ENCODE data around the gene UBE2U. TPM values are rescaled to one million over a fixed set of nuclear protein-coding genes. Genes with fewer than 3 reads are reported as not detected.

The UBE2U gene
- polyA plus RNA-seq, 1 experiment: not detected

DNA sequence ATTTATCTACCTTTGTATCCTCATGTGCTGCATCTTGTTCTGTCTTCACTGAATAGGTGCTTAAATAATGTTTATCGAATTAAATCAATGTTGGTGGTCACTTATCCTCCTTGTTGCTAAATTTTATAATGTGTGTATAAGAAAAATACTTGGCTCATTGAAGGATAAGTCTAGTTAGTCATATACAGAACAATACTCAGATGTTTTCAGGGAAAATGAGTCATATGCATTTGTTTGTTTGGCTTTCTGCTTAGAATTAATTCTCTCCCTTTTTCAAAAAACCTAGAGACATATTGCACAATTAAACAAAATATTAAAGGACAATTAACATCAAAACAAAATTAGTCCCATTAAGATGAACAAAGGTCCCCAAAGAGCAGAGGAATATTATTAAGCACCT is 89.0 kb downstream of the UBE2U start:
- ChIA-PET CTCF (no interaction called here), POLR2A (no interaction called here)
- Histone ChIP-seq H3K27ac (ENCODE audit: low read depth, low read length) (no peak overlapping the region), H3K9me3 (ENCODE audit: control insufficient read depth, insufficient read depth, low read length) (no peaks in the 10 kb centered on the region), H3K27me3 (ENCODE audit: control insufficient read depth, insufficient read depth, low read length) (no peaks in the 10 kb centered on the region), H3K4me3 (ENCODE audit: low read depth, low read length) (no peak overlapping the region)
- TF ChIP-seq, protein P1, sequence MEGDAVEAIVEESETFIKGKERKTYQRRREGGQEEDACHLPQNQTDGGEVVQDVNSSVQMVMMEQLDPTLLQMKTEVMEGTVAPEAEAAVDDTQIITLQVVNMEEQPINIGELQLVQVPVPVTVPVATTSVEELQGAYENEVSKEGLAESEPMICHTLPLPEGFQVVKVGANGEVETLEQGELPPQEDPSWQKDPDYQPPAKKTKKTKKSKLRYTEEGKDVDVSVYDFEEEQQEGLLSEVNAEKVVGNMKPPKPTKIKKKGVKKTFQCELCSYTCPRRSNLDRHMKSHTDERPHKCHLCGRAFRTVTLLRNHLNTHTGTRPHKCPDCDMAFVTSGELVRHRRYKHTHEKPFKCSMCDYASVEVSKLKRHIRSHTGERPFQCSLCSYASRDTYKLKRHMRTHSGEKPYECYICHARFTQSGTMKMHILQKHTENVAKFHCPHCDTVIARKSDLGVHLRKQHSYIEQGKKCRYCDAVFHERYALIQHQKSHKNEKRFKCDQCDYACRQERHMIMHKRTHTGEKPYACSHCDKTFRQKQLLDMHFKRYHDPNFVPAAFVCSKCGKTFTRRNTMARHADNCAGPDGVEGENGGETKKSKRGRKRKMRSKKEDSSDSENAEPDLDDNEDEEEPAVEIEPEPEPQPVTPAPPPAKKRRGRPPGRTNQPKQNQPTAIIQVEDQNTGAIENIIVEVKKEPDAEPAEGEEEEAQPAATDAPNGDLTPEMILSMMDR (IDR thresholded peaks at IDR 0.05; ENCODE audit: low read depth, low read length): no peak
- no peak for DNase-seq (ENCODE audit: low read depth, low spot score)

DNA sequence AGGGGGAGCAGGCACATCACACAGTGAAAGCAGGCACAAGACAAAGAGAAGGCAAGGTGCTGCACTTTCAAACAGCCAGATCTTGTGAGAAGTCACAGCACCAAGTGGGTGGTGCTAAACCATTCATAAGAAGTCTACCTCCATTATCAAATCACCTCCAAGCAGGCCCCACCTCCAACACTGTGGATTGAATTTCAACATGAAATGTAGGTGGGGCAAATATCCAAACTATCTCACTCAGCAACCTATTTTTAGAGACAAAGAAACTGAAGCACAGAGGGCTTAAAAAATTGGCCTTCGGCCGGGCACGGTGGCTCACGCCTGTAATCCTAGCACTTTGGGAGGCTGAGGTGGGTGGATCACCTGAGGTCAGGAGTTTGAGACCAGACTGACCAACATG is 90.4 kb downstream of the UBE2U start:
- no peak for DNase-seq (ENCODE audit: low read depth, low spot score)
- POLR2A ChIA-PET: no interaction called here
- Histone ChIP-seq H3K9me3 (ENCODE audit: control insufficient read depth, insufficient read depth, low read length) (no peaks in the 10 kb centered on the region), H3K27ac (ENCODE audit: low read depth, low read length) (no peak overlapping the region), H3K4me3 (ENCODE audit: low read depth, low read length) (no peak overlapping the region), H3K27me3 (ENCODE audit: control insufficient read depth, insufficient read depth, low read length) (no peaks in the 10 kb centered on the region)
- CTCF ChIA-PET: no interaction called here
- TF ChIP-seq, protein P1 (IDR thresholded peaks at IDR 0.05; ENCODE audit: low read depth, low read length): no peak

DNA sequence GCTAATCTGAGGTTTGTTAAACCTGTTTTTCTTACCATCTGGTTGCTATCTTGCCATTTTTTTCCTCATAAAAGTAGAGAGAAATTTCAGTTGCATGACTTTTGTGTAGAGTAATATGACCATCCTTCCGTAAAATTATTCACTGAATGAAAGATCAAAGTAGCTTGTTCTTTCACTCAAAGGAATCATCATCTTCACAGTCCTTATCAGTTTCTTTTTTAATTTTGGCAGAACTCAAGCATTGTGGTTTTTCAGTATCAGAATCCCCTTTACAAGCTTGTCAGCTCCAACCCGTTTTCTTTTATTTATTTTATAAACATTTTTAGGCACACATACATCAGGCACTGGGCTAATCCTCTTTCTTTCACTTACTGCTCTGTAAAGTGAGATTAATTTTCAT is 91.7 kb downstream of the UBE2U start:
- TF ChIP-seq, protein P1 (IDR thresholded peaks at IDR 0.05; ENCODE audit: low read depth, low read length): no peak
- POLR2A ChIA-PET: no interaction called here
- H3K4me3 ChIP-seq (ENCODE audit: low read depth, low read length): no peak overlapping the region
- no peak overlapping the region for H3K27ac ChIP-seq (ENCODE audit: low read depth, low read length)
- no peaks in the 10 kb centered on the region for H3K9me3 ChIP-seq (ENCODE audit: control insufficient read depth, insufficient read depth, low read length)
- CTCF ChIA-PET: no interaction called here
- no peak for DNase-seq (ENCODE audit: low read depth, low spot score)
- no peaks in the 10 kb centered on the region for H3K27me3 ChIP-seq (ENCODE audit: control insufficient read depth, insufficient read depth, low read length)

DNA sequence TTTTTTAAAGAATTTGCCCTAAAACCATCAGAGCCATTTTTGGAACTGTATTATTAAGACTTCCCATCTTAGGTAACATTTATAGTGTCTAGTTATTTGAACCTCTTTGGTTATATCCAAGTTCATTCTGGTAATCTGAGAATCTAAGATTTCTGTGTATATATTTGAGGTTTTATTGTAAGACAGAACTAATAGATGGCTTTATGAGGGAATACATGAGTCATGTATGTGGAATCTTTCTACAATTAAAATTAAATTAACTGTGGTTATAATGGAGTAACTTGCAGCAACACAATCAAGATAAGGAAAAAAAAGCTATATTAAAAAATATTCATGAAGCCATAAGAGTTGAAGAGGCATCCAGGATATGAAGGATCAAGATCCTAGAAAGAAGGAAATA is 92.1 kb downstream of the UBE2U start:
- Histone ChIP-seq H3K9me3 (ENCODE audit: control insufficient read depth, insufficient read depth, low read length) (no peaks in the 10 kb centered on the region), H3K27me3 (ENCODE audit: control insufficient read depth, insufficient read depth, low read length) (no peaks in the 10 kb centered on the region), H3K27ac (ENCODE audit: low read depth, low read length) (no peak overlapping the region), H3K4me3 (ENCODE audit: low read depth, low read length) (no peak overlapping the region)
- TF ChIP-seq, protein P1 (IDR thresholded peaks at IDR 0.05; ENCODE audit: low read depth, low read length): no peak
- ChIA-PET POLR2A (no interaction called here), CTCF (no interaction called here)
- no peak for DNase-seq (ENCODE audit: low read depth, low spot score)

DNA sequence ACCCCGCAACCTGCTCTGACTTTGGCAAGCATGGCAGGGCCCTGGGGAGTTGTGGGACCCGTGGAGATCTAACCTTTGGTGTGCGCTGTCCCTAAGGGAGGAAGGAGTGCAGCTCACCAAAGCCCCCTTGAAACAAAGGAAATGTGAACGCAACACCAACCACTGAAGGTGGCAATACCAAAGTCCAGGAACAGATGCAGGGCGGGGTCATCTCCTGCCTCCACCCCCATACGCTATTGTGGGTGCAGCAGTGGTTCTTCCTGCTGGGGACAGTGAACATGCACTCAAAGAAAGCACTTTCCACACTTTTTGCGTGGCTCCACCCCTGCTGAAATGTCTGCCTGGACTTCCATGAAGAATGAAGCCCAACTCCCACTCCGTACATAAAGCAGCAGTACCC is 93.0 kb downstream of the UBE2U start:
- ChIA-PET CTCF (no interaction called here), POLR2A (no interaction called here)
- H3K4me3 ChIP-seq (ENCODE audit: low read depth, low read length): no peak overlapping the region
- TF ChIP-seq, protein P1 (IDR thresholded peaks at IDR 0.05; ENCODE audit: low read depth, low read length): no peak
- no peak for DNase-seq (ENCODE audit: low read depth, low spot score)
- H3K27me3 ChIP-seq (ENCODE audit: control insufficient read depth, insufficient read depth, low read length): no peaks in the 10 kb centered on the region
- H3K9me3 ChIP-seq (ENCODE audit: control insufficient read depth, insufficient read depth, low read length): no peaks in the 10 kb centered on the region
- no peak overlapping the region for H3K27ac ChIP-seq (ENCODE audit: low read depth, low read length)

Data from AG04450 (cell line).